NCI-H460 (cell line): ENCODE measurements around the gene NR4A1. TPM values are rescaled to one million over a fixed set of nuclear protein-coding genes. Genes with fewer than 3 reads are reported as not detected.

ENCODE experiments used
- DNase-seq: peaks from one replicate; pipeline ENCODE4 v3.0.0-alpha.2; 2016; ENCODE audit warnings: low read depth; ENCODE audit errors: extremely low read depth
- polyA plus RNA-seq: library from polyadenylated mRNA; depleted of rRNA; stranded (reverse); fragments of >200 nt; gene quantifications from 2 replicates; pipeline ENCODE4 v1.2.3, GENCODE V29; 2014; cell fraction: nucleus; rRNA removed
- total RNA-seq: library from RNA; depleted of rRNA; stranded (reverse); fragments of >200 nt; shearing (Covaris generic); gene quantifications from 2 replicates; pipeline ENCODE4 v1.2.3, GENCODE V29; 2014; rRNA removed

NR4A1 gene
- 92.3 and 94.6 TPM in 2 replicates for total RNA-seq
- polyA plus RNA-seq = 52.6 and 61.4 TPM in 2 replicates

DNA sequence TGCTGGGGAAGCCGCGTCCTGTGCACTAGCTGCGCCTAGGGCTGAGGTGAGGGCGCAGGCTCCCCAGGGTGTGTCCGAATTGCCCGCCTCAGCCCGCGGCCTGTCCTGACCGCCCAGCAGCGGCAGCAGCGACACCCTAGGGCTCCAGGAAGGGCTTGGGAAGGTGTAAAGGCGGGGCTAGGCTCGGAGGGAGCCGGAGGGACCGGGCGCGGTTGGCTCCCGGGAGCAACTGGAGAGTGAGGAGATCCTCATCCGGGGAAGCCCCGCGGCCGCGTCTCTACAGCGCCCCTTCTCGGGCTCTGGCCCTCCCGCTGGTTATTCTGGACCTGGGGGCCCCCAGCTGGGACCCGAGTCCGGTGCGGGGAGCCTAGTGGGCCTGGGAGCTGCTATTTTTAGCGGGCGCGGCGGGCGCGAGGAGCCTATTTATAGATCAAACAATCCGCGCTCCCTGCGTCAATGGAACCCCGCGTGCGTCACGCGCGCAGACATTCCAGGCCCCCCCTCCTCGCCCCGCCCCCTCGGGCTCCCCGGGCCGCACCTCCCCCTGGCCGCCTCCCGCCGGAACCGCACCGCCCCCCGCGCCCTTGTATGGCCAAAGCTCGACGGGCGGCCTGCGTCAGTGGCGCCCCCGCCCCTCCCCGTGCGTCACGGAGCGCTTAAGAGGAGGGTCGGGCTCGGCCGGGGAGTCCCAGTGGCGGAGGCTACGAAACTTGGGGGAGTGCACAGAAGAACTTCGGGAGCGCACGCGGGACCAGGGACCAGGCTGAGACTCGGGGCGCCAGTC lies at the start of gene NR4A1:
NR4A1 (plus strand) TSS at position 685 of the 784 bp plus-strand sequence. CDS start 2,887 bp downstream, outside the sequence.
- DNase-seq = peak; percentile 96

DNA sequence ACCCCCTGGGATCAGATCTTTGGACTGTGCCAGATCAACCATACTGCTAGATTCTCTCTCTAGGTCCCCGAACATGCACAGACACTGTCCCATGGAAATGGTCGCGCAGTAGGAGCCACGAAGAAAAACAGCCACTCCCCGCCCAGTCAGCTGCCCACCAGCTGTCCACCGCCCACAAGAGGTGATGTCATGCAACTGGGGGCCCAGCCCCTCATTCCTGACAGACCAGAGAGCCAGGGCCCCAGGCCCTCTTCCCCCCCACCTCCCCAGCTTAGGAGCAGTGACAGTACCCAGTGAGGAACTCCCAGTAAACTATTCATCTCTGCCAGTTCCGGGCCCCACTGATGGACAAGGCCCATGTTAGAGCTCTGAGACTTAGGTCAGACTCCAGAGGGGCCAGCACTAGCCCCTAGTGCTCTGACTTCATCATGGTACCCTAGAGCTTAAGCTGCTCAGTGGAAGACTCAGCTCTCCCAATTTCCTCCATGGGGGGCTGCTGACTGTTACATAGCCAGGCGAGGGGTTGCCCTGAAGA lies 48.2 kb upstream of the NR4A1 start:
- no peak for DNase-seq

DNA sequence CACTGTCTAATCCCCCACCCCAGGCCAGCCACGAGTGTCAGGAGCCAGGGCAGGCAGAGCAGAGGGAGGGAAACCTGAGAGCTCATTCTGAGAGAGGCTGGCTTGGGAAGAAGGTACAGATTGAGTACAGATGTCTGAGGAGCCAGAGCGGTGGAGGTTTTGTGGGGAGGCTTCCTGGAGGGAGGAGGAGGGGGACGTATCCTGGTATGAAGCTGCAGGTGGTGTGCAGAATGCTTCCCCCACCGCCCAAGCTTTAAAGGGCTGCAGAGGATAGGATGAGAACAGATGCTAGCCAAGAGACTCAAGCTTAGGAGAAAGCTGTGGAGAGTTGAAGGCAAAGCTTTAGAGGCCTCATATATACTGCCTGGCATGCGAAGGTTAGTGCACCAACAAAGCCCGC lies 47.7 kb upstream of the NR4A1 start:
- no peak for DNase-seq

DNA sequence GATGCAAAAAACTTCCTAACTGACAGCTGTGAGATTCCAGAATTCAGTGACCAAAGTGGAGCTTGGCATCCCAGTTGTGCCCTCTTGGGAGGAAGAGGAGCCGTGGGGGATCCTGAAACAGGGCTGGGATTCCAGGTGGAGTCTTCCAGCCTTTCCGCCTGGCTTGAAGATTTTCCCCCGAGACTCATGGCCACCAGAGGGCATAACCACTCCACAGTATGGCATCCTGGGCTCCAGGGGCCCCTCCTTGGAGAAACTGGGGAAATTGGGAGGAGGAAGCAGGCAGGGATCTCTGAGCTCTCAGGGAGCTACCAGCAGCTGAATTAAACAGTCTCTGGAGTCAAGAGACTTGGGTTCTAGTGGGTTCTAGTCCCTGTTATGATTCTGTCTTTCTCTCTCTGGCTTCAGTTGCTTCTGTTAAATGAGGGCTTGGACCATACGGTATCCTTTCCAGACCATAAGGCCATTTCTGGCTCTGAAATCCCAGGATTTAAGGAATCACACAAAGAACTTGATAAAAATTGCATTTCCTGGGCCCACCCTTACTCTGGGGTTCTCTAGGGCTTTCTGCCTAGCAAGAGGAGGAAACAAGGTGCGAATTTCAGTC lies 47.1 kb upstream of the NR4A1 start:
- DNase-seq = peak; percentile 56

DNA sequence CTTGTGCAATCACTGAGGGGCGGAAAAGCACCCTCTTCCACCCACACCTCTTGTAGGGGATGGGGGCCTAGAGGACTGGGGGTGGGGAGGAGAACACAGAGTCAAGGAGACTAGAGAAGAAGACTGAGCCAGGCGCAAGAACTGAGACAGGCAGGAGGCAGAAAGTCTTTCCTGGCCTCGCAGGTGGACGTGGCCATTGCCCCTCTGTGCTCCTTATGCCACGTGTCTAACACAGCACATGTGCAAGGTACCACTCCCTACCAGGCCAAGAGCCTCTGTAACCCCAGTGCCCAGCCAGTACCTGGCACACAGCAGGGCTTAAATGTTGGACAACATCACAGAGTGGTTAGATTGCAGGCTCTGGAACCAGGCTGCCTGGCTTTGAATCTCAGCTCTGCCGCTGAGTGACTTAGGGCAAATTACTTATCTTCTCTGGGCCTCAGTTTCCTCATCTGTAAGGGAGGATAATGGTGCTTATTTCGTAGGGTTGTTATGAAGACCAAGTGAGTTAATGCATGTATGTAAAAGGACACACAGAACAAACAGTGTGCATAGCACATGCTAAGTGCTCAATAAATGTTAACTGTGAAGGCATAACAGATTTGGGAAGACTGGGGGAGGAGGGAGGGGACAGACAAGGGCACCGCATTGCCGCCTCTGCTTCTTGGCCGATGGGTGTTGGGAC lies 45.9 kb upstream of the NR4A1 start:
- DNase-seq = no peak

DNA sequence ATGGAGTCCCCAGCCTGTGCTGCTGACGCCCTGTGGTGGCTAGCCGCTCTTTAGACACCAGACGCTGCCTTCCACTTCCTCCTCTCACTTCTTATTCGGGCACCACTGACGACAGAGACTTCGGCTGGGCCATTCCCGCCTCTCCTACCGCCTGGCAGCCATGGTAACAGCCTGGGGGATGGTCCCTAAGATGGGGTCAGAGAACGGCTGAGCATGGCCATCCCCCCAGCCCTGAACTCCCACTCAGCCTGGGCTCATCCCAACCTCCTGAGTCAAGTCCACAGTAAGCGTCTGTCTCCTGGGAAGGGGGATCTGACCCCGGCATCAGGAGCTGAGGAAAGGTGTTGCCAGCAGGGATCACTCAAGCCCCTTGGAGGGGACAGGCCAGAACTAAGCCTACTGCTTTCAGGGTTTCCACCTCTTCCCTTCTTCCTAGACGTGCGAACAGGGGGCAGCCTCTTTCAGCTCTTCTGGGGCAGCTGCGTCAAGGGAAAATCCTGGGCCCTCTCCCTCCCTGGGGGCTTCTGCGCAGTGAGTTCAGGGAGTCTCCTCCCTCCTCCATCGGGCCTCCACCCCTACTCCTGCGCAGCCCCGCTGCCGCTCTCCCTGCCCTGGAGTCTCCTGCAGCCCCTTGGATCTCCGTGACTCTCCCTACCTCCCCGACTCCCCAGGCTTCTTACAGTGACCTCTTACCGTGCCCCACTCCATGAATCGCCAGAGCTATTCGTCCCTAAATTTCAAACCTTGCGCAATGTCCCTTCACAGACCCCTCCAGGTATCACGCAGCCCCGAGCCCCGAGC lies 45.1 kb upstream of the NR4A1 start:
- DNase-seq = no peak

DNA sequence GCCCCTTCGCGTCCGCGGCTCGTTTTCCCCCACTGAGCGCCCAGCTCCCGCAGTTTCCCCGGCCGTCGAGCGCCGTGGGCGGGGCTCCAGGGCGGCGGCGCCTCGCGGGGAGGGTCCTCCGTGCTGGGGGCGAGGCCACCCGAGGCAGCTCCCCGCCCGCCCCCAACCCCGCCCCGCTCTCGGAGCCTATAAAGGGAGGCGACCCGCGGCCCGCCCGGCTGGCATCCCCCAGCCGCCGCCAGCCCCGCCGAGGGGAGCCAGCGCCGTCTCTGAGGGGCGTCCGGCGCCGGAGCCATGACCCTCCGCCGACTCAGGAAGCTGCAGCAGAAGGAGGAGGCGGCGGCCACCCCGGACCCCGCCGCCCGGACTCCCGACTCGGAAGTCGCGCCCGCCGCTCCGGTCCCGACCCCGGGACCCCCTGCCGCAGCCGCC lies 44.5 kb upstream of the NR4A1 start, which contains the start of gene TAMALIN:
TAMALIN (plus strand) TSS at position 221 of the 432 bp plus-strand sequence; CDS start at position 295, 74 bp downstream.
- no peak for DNase-seq

DNA sequence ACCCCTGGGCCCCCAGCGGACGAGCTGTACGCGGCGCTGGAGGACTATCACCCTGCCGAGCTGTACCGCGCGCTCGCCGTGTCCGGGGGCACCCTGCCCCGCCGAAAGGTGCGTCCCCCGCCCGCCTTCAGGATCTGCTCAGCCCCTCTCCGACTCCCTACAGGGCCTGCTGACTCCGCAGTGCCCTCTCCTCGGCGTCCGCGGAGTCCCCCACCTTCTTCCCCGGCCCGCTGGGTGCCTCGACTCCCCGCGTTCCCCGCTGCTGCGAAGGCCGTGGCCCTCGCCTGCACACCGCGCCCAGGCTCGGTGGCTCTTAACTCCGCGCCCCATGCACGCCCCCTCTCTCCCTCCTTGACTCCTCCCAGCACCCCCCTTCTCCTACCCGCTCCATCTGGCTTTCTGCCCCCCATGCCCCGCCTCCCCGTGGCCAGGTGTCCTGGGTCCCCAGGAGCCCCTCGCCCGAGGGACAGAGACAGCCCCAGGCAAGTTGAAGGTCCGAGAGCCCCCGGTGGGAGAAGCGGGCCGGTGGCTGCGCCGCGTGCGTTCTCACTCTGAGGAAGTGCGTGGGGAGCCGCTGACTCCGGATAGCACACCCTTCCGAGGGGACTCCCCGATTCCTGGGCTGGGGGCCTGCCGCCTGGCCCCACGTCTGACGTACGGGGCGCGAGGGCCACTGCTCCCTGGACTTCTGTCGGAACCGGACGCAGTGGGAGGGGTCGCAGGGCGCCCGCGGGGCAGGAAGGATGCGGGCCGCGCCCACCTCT lies 43.9 kb upstream of the NR4A1 start:
- no peak for DNase-seq

DNA sequence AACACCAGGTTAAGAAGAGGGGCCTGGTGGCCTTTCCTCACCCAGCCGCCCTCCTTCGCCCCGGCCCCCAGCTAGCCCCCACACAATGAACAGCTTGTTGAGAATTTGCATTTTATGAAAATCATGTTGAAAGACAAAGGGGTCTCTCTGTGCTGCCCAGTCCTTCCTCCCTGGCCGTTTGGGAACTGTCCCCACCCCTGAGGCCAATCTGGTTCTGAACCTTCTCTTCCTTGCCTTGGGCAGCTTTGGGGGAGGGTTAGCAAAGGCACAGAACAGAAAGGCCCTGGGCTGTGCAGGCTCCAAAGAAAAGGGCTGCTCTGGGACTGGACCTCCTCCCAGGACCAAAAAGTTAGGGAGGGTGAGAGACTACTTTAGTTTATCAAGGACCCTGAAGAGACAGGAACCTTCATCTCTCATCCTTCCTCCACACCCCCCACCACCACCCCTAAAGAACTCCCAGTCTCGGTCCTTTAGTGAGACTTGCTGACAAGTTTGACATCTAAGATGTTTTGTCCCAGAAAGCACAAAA lies 43.2 kb upstream of the NR4A1 start:
- DNase-seq = no peak

DNA sequence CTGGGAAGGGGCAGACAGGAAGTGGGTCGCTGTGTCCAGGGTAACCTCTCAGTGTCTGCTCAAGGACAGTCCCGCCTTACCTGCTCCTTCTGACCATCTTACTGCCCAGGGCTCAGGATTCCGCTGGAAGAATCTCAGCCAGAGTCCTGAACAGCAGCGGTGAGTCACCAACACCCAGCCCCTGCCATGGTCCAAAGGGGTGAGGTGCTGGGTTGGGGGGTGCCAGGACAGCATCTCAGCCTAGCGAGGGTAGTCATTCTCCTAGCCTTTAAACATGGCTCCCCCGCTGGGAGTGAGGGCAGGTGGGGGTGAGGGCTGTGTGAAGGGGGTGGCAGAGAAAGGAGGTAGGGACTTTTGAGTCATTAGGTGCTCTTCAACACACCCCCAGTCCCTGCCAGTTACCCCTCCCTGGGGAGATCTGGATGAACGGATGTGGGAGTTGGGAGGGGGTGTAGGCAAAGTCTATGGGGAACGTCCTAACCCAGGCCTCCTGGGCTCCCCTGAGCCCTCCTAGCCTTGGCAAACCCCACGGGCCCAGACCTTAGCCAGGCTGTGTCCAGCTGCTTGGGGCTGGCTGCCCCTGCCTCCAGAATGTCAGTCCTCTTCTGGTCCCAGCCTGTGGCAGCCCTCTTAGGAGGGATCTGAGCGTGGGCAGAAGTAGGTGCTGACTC lies 42.0 kb upstream of the NR4A1 start:
- no peak for DNase-seq

DNA sequence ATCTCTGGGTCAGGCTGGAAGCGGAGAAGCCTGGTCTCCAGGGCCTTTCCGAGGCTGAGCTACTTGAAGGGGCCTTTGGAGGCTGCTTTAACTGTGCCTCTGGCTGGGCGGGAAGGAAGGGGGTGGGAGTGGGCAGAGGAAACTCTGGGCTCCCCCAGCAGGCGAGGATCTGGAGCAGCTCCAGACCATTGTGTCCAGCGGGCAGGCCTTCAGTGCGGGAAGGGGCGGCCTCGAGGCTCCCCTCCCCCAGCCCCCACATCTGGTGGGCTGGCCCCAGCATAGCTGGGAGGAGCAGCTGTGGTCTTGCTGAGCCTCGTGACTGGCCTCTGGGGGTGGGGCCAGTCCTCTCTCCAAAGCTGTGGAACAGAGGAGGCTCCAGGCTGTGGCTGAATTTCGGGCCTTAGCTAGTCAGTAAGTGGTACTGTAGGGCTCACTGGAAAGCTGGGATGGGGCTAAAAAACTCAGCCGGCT lies 41.1 kb upstream of the NR4A1 start:
- no peak for DNase-seq

DNA sequence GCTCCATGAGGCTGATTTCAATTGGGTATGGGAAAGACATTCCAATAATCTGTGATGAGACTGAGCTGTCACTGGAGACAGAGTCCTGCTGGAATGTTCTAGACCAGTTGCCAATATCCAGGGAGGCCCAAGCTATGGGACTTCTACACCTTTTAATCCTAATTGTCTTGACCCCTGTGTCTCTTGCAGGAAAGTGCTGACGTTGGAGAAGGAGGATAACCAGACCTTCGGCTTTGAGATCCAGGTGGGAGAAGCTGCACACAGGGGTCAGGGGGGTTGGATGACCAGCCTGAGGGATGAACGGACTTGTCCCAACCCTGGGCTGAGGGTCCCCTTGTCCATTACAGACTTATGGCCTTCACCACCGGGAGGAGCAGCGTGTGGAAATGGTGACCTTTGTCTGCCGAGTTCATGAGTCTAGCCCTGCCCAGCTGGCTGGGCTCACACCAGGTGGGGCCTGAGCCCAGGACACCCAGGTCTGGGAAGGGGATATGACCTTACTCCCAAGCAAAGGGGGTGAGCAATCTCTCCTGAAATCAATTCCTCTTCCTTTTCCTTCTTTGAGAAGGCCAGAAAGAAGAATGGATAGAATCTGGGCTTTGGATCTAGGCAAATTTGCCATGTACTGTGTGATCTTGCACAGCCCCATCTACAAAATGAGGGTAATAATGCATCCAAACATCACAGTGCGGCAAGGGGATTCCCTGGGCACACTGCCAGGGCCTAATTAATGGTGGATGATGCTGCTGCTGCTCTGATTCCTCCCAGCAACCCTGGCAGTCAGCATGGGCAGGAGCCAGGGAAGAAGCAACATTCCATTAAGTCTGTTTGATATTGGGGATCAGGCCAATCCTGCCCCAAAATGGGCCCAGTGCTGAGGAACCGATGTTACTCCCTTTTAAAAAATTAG lies 40.3 kb upstream of the NR4A1 start:
- no peak for DNase-seq

DNA sequence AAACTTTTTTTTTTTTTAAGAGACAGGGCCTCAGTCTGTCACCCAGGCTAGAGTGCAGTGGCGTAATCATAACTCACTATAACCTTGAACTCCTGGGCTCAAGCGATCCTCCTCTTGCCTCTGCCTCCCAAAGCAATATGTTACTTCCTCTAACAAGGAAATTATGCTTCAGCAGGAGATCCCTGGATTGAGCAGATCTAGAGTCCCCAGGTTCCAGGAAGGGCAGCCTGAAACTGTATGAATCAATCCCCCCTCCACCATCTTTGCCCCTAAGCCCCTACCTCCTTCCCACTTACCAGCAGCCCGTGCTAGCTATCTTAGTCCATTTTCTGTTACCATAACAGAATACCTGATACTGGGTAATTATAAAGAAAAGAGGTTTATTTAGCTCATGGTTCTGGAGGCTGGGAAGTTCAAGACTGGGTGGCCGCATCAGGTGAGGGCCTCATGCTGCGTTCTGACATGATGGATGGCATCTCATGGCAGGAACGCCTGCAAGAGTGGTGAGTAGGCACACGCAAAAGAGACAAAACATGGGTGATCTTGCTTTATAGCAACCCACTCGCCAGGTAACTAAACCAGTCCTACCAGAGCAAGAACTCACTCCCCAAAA lies 39.5 kb upstream of the NR4A1 start:
- no peak for DNase-seq

DNA sequence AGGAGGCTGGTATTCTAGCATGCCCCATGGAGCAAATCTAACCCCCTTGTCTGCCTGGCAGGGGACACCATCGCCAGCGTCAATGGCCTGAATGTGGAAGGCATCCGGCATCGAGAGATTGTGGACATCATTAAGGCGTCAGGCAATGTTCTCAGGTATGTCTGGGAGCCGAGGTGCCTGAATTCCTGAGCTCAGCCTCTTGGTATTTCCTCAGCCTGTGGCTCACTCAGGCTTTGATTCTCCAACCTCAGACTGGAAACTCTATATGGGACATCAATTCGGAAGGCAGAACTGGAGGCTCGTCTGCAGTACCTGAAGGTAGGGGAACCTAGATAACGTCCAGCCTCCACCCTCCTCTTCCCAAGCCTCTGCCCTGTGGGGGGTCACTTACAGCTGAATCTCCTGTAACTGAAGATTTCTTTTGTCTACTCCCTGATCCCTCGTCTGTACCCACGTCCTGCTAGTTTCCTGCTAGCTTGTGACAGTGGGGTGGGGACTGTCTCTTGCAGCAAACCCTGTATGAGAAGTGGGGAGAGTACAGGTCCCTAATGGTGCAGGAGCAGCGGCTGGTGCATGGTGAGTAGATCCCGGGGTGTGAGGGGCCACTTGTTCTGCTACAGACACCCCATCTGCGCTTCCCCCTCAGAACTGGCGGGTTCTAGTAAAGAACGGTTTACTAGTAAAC lies 37.5 kb upstream of the NR4A1 start:
- no peak for DNase-seq

DNA sequence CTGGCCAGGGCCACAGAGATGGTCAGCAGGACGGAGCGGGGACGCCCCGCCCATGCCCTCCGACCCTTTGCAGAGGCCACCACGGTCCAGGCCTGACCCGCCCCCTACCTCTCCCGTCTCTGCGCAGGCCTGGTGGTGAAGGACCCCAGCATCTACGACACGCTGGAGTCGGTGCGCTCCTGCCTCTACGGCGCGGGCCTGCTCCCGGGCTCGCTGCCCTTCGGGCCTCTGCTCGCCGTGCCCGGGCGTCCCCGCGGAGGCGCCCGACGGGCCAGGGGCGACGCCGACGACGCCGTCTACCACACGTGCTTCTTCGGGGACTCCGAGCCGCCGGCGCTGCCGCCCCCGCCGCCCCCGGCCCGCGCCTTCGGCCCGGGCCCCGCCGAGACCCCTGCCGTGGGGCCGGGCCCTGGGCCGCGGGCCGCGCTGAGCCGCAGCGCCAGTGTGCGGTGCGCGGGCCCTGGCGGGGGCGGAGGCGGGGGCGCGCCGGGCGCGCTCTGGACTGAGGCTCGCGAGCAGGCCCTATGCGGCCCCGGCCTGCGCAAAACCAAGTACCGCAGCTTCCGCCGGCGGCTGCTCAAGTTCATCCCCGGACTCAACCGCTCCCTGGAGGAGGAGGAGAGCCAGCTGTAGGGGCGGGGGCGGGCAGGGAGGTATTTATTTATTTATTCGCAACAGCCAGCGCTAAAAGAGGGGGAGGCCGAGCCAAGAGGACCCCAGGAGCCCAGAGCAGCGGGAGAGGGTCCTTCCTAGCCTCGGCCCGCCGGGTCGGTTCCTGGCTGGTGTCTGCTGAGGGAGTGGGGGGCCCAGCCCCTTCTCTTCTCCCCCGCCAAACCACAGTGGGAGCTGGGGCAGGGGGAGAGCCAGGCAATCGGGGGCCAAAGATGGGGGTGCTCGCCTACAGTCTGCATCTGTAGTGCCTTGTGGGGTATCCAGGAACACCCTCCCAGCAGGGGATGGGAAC lies 36.4 kb upstream of the NR4A1 start:
- no peak for DNase-seq
